CD14-positive monocyte (primary cell): ENCODE results near the gene VGLL3. TPM values are rescaled to one million over a fixed set of nuclear protein-coding genes. Genes with fewer than 3 reads are reported as not detected.

ENCODE experiments used
- DNase-seq, 3 donors: peaks; one replicate each; pipeline ENCODE4 v3.0.0-alpha.2; 2011 to 2022
- H2AFZ ChIP-seq: 2 replicates; pipeline ENCODE4 v1.6.0; 2012; ENCODE audit warnings: mild to moderate bottlenecking, low read depth, low read length, inconsistent platforms; ENCODE audit not compliant: insufficient read depth, poor library complexity, severe bottlenecking
- H3K27ac ChIP-seq, 2 donors: 1 replicate in 1 of 2; 2 replicates in 1 of 2; pipeline ENCODE4 v1.5.1; 2012 to 2013; ENCODE audit warnings: low read length in 2 of 2, control low read depth in 1 of 2, inconsistent platforms in 1 of 2, low read depth in 1 of 2, mild to moderate bottlenecking in 1 of 2
- H3K27me3 ChIP-seq, 2 donors: one replicate each; pipeline versions ENCODE4 v1.6.0 to v1.6.1; 2011 to 2013; ENCODE audit warnings: low read length in 2 of 2; ENCODE audit not compliant: control insufficient read depth in 2 of 2, insufficient read depth in 2 of 2
- H3K36me3 ChIP-seq, 2 donors: replicated peaks in 1 of 2; 1 replicate in 1 of 2; 2 replicates in 1 of 2; pipeline versions ENCODE4 v1.5.1 to v1.6.1; 2012 to 2013; ENCODE audit warnings: low read length in 2 of 2, control low read depth in 1 of 2, inconsistent platforms in 1 of 2, mild to moderate bottlenecking in 1 of 2; ENCODE audit not compliant: insufficient read depth in 2 of 2, control insufficient read depth in 1 of 2
- H3K4me1 ChIP-seq, 2 donors: 1 replicate in 1 of 2; 2 replicates in 1 of 2; pipeline versions ENCODE4 v1.5.1 to v1.6.1; 2012 to 2013; ENCODE audit warnings: low read length in 2 of 2, control low read depth in 1 of 2, inconsistent platforms in 1 of 2, mild to moderate bottlenecking in 1 of 2, moderate library complexity in 1 of 2; ENCODE audit not compliant: insufficient read depth in 2 of 2, control insufficient read depth in 1 of 2
- H3K4me2 ChIP-seq: replicated peaks from 2 replicates; pipeline ENCODE3; 2012; ENCODE audit warnings: low read length, moderate library complexity, mild to moderate bottlenecking; ENCODE audit not compliant: poor library complexity, severe bottlenecking; ENCODE audit errors: extremely low read depth
- H3K4me3 ChIP-seq, 3 experiments: fragments of 200-600 bp in 1 of 3; sonication (generic) in 1 of 3; replicated peaks in 1 of 3; 1 replicate in 2 of 3; 2 replicates in 1 of 3; pipeline ENCODE4 v1.5.1; 2011 to 2013; ENCODE audit warnings: low read length in 3 of 3, mild to moderate bottlenecking in 3 of 3, control low read depth in 2 of 3, low read depth in 2 of 3, inconsistent platforms in 1 of 3, moderate library complexity in 1 of 3
- H3K79me2 ChIP-seq: 2 replicates; pipeline ENCODE4 v1.6.0; 2012; ENCODE audit warnings: mild to moderate bottlenecking, control low read depth, inconsistent platforms, low read length, moderate library complexity; ENCODE audit not compliant: insufficient read depth
- H3K9ac ChIP-seq: 2 replicates; pipeline ENCODE4 v1.6.0; 2017; ENCODE audit warnings: low read length, mild to moderate bottlenecking; ENCODE audit not compliant: insufficient read depth, poor library complexity, severe bottlenecking
- H3K9me3 ChIP-seq, 2 donors: replicated peaks in 1 of 2; 1 replicate in 1 of 2; 2 replicates in 1 of 2; pipeline versions ENCODE4 v1.5.1 to v1.6.1; 2012 to 2013; ENCODE audit warnings: low read length in 2 of 2, control low read depth in 1 of 2; ENCODE audit not compliant: control insufficient read depth in 1 of 2, insufficient read depth in 1 of 2
- H4K20me1 ChIP-seq: 2 replicates; pipeline ENCODE4 v1.6.0; 2012; ENCODE audit warnings: mild to moderate bottlenecking, low read length, control low read depth, moderate library complexity; ENCODE audit not compliant: insufficient read depth
- H3K27ac Mint-ChIP-seq, 7 donors: one replicate each; pipeline ENCODE4 v1.8.0; 2020; ENCODE audit warnings: mild to moderate bottlenecking in 7 of 7, mixed read lengths in 7 of 7, moderate library complexity in 6 of 7, inconsistent platforms in 2 of 7
- H3K27me3 Mint-ChIP-seq, 3 donors: one replicate each; pipeline ENCODE4 v1.8.0; 2021 to 2022; ENCODE audit warnings: low read depth in 3 of 3, mild to moderate bottlenecking in 3 of 3, mixed read lengths in 3 of 3, moderate library complexity in 3 of 3, inconsistent platforms in 1 of 3
- H3K36me3 Mint-ChIP-seq, 2 donors: one replicate each; pipeline ENCODE4 v1.8.0; 2020; ENCODE audit warnings: mixed read lengths in 2 of 2, inconsistent platforms in 1 of 2, mild to moderate bottlenecking in 1 of 2
- H3K4me1 Mint-ChIP-seq: one replicate; pipeline ENCODE4 v1.8.0; 2020; ENCODE audit warnings: mild to moderate bottlenecking, mixed read lengths
- H3K4me3 Mint-ChIP-seq, 2 donors: one replicate each; pipeline ENCODE4 v1.8.0; 2020; ENCODE audit warnings: mild to moderate bottlenecking in 2 of 2, mixed read lengths in 2 of 2, moderate library complexity in 1 of 2
- H3K9me3 Mint-ChIP-seq, 7 donors: one replicate each; pipeline ENCODE4 v1.8.0; 2020 to 2022; ENCODE audit warnings: mixed read lengths in 7 of 7, mild to moderate bottlenecking in 6 of 7, moderate library complexity in 6 of 7, inconsistent platforms in 2 of 7
- CTCF ChIP-seq: fragments of 200-600 bp; IDR thresholded peaks from one replicate; pipeline ENCODE4 v1.8.0; 2022; ENCODE audit warnings: antibody characterized with exemption, mild to moderate bottlenecking
- WGBS: methylation state at CpG from one replicate; pipeline ENCODE4 v1.1.5; 2013; ENCODE audit warnings: missing lambda C conversion rate; ENCODE audit not compliant: insufficient coverage; 5-methylcytosine and 5-hydroxymethylcytosine counted together
- intact Hi-C, 2 donors: fragments of 100-400 bp; cut with micrococcal nuclease; formaldehyde crosslinking; loops; one replicate each; pipeline versions ENCODE4 v1.15.0 to v1.15.1; 2023
- polyA plus RNA-seq, 3 donors: library from polyadenylated mRNA; depleted of rRNA in 1 of 3; unstranded in 2 of 3; stranded (reverse) in 1 of 3; fragments of 300-500 nt in 2 of 3; fragments of >200 nt in 1 of 3; fragmentation: Illumina TruSeq in 2 of 3; gene quantifications; 1 replicate in 2 of 3; 2 replicates in 1 of 3; pipeline ENCODE4 v1.2.3, GENCODE V29; 2012 to 2021

VGLL3 gene
- polyA plus RNA-seq, 3 donors = not detected

- no peak for TF ChIP-seq CTCF
- DNase-seq = no peak
- no peaks in the 10 kb centered on the region for H3K4me1 Mint-ChIP-seq
- Histone ChIP-seq H3K9me3 (no peaks in the 10 kb centered on the region), H3K9ac (no peak overlapping the region), H4K20me1 (no peaks in the 10 kb centered on the region), H3K4me1 (no peaks in the 10 kb centered on the region), H3K4me3 (no peak overlapping the region), H3K36me3 (no peaks in the 10 kb centered on the region), H3K27ac (no peak overlapping the region), H3K4me2 (no peak overlapping the region), H2AFZ (no peak overlapping the region), H3K79me2 (no peaks in the 10 kb centered on the region), H3K27me3 (no peaks in the 10 kb centered on the region)
- H3K36me3 Mint-ChIP-seq = no peaks in the 10 kb centered on the region
- peaks cover 2 to 8% (median 4%) of the 10 kb centered on the region in 3 donors for H3K27me3 Mint-ChIP-seq
- no peak overlapping the region for H3K27ac Mint-ChIP-seq
- WGBS = no CpG with 5 or more reads among the region's 3 CpGs
- no peaks in the 10 kb centered on the region for H3K9me3 Mint-ChIP-seq
- no peak overlapping the region for H3K4me3 Mint-ChIP-seq
- intact Hi-C loops = no loop called here
These were observed 40.2 kb downstream of the VGLL3 start for GRCh38 chr3:86950717-86951116.

GRCh38 chr3:86949850-86950249 lies 41.1 kb downstream of the VGLL3 start:
- TF ChIP-seq CTCF = no peak
- no peak overlapping the region for H3K4me3 Mint-ChIP-seq
- H3K36me3 Mint-ChIP-seq = no peaks in the 10 kb centered on the region

More at GRCh38 chr3:86949850-86950249, 41.1 kb downstream of the VGLL3 start:
- Histone ChIP-seq H3K27me3 (no peaks in the 10 kb centered on the region), H3K27ac (no peak overlapping the region), H3K36me3 (no peaks in the 10 kb centered on the region), H4K20me1 (no peaks in the 10 kb centered on the region), H3K9me3 (no peaks in the 10 kb centered on the region), H2AFZ (no peak overlapping the region), H3K9ac (no peak overlapping the region), H3K79me2 (no peaks in the 10 kb centered on the region), H3K4me3 (no peak overlapping the region), H3K4me1 (no peaks in the 10 kb centered on the region), H3K4me2 (no peak overlapping the region)
- no peak overlapping the region for H3K27ac Mint-ChIP-seq
- H3K27me3 Mint-ChIP-seq = peaks cover 2 to 4% (median 4%) of the 10 kb centered on the region in 3 donors
- intact Hi-C loops = no loop called here
- H3K4me1 Mint-ChIP-seq = no peaks in the 10 kb centered on the region
- no peak for DNase-seq
- H3K9me3 Mint-ChIP-seq = no peaks in the 10 kb centered on the region
